Measurements from ENCODE around the gene BLMH. TPM values are rescaled to one million over a fixed set of nuclear protein-coding genes. Genes with fewer than 3 reads are reported as not detected.

BLMH gene
- total RNA-seq, 1 experiment from 2014 or later = 51.2 TPM

- intact Hi-C loops (cut with micrococcal nuclease) = no loop called here
- H4K20me1 ChIP-seq (ENCODE audit: insufficient read depth) = no peaks in the 10 kb centered on the region
- H3K36me3 ChIP-seq (ENCODE audit: control insufficient read depth in 1 of 2, insufficient read depth in 2 of 2, low read length in 2 of 2) = no peaks in the 10 kb centered on the region
- no peak overlapping the region for H2AFZ ChIP-seq (ENCODE audit: low read depth, low read length, poor library complexity, severe bottlenecking)
- ChIA-PET POLR2A (no interaction called here), CTCF (interaction anchor here (1.2 to 3.1 kb wide), 3 partner anchors 10 to 202 kb away, joined by 3 to 12 read pairs (median 7); no protein-coding TSS in a partner anchor), RAD21 (ENCODE audit: low non-redundant PET in 1 of 2, low total read pairs in 2 of 2, uncharacterized antibody in 2 of 2, unreplicated experiment in 2 of 2) (interaction anchor here in 1 of 2 experiments (0.9 kb wide), 1 partner anchor 60 kb away, joined by 3 read pairs; no protein-coding TSS in a partner anchor)
- H3K9me2 ChIP-seq (ENCODE audit: insufficient read depth) = no peaks in the 10 kb centered on the region
- no peaks in the 10 kb centered on the region for H3K79me2 ChIP-seq (ENCODE audit: insufficient read depth, low read length)
- H3K27me3 ChIP-seq (ENCODE audit: insufficient read depth, low read length) = 0 out of 2 replicates have a peak, but pooled peaks cover 5% of the 10 kb centered on the region
- H3K9me3 ChIP-seq (ENCODE audit: control insufficient read depth in 1 of 2, insufficient read depth in 1 of 2, low read depth in 1 of 2, low read length in 2 of 2) = no peaks in the 10 kb centered on the region
- no peak overlapping the region for H3K27ac ChIP-seq (ENCODE audit: low read depth, low read length)
- no peak overlapping the region for H3K4me3 ChIP-seq (replicated peaks in 1 of 2; ENCODE audit: low read depth in 1 of 2, low read length in 2 of 2)
- H3K9ac ChIP-seq (ENCODE audit: low read length) = no peak overlapping the region
- BruUV-seq (replicated peaks) = no TSS peak
- H3K4me1 ChIP-seq (ENCODE audit: control insufficient read depth in 1 of 2, insufficient read depth in 2 of 2, low read length in 2 of 2) = no peaks in the 10 kb centered on the region
- H3K4me2 ChIP-seq (ENCODE audit: low read length) = no peak overlapping the region
- no peak for ATAC-seq
- TF ChIP-seq JUND (IDR thresholded peaks at IDR 0.05) = no peak
- DNase-seq (ENCODE audit: low read depth, low spot score) = no peak
These were observed 35.1 kb upstream of the BLMH start for GRCh38 chr17:30326809-30327208.

GRCh38 chr17:30324723-30325122, 33.0 kb upstream of the BLMH start:
- H3K79me2 ChIP-seq (ENCODE audit: insufficient read depth, low read length) = no peaks in the 10 kb centered on the region
- H4K20me1 ChIP-seq (ENCODE audit: insufficient read depth) = no peaks in the 10 kb centered on the region
- no peaks in the 10 kb centered on the region for H3K9me3 ChIP-seq (ENCODE audit: control insufficient read depth in 1 of 2, insufficient read depth in 1 of 2, low read depth in 1 of 2, low read length in 2 of 2)
- no peak for DNase-seq (ENCODE audit: low read depth, low spot score)
- H3K9me2 ChIP-seq (ENCODE audit: insufficient read depth) = no peaks in the 10 kb centered on the region
- intact Hi-C loops (cut with micrococcal nuclease) = no loop called here
- no peak overlapping the region for H3K9ac ChIP-seq (ENCODE audit: low read length)
- H2AFZ ChIP-seq (ENCODE audit: low read depth, low read length, poor library complexity, severe bottlenecking) = no peak overlapping the region
- ChIA-PET RAD21 (ENCODE audit: low non-redundant PET in 1 of 2, low total read pairs in 2 of 2, uncharacterized antibody in 2 of 2, unreplicated experiment in 2 of 2) (no interaction called here), CTCF (interaction anchor here (1.5 kb wide), 1 partner anchor 15 kb away, joined by 4 read pairs; no protein-coding TSS in a partner anchor), POLR2A (no interaction called here)
- H3K4me3 ChIP-seq (replicated peaks in 1 of 2; ENCODE audit: low read depth in 1 of 2, low read length in 2 of 2) = no peak overlapping the region
- no peaks in the 10 kb centered on the region for H3K4me1 ChIP-seq (ENCODE audit: control insufficient read depth in 1 of 2, insufficient read depth in 2 of 2, low read length in 2 of 2)
- TF ChIP-seq RAD21 (IDR thresholded peaks at IDR 0.05; ENCODE audit: low read depth) (no peak), POLR2AphosphoS5 (IDR thresholded peaks at IDR 0.05; ENCODE audit: low read depth, low read length) (no peak), EZH2phosphoT487 (IDR thresholded peaks at IDR 0.05; ENCODE audit: borderline replicate concordance) (no peak), TCF7L2 (IDR thresholded peaks at IDR 0.05; ENCODE audit: borderline replicate concordance, extremely low read depth, insufficient read depth, insufficient read length) (no peak), FOSL1 (IDR thresholded peaks at IDR 0.05; ENCODE audit: low read depth) (no peak), EZH2 (IDR thresholded peaks at IDR 0.05) (no peak), REST (IDR thresholded peaks at IDR 0.05; ENCODE audit: low read depth) (no peak), YY1 (IDR thresholded peaks at IDR 0.05; ENCODE audit: extremely low read depth, insufficient replicate concordance, low read depth, low read length) (no peak), ZNF274 (IDR thresholded peaks at IDR 0.05; ENCODE audit: low read depth, low read length) (no peak), CBX3 (IDR thresholded peaks at IDR 0.05; ENCODE audit: low read depth) (no peak), ELF1 (IDR thresholded peaks at IDR 0.05; ENCODE audit: borderline replicate concordance, low read depth) (no peak), MAX (IDR thresholded peaks at IDR 0.05) (no peak), ZFX (IDR thresholded peaks at IDR 0.05) (no peak)
- no peaks in the 10 kb centered on the region for H3K36me3 ChIP-seq (ENCODE audit: control insufficient read depth in 1 of 2, insufficient read depth in 2 of 2, low read length in 2 of 2)
- no peak for ATAC-seq
- no peak overlapping the region for H3K4me2 ChIP-seq (ENCODE audit: low read length)
- H3K27ac ChIP-seq (ENCODE audit: low read depth, low read length) = no peak overlapping the region
- 0 out of 2 replicates have a peak, but pooled peaks cover 5% of the 10 kb centered on the region for H3K27me3 ChIP-seq (ENCODE audit: insufficient read depth, low read length)
- BruUV-seq (replicated peaks) = no TSS peak
